ENCODE measurements around the gene OMP. TPM values are rescaled to one million over a fixed set of nuclear protein-coding genes. Genes with fewer than 3 reads are reported as not detected.

Gene OMP
- total RNA-seq, 1 experiment from 2014 or later = not detected

DNA sequence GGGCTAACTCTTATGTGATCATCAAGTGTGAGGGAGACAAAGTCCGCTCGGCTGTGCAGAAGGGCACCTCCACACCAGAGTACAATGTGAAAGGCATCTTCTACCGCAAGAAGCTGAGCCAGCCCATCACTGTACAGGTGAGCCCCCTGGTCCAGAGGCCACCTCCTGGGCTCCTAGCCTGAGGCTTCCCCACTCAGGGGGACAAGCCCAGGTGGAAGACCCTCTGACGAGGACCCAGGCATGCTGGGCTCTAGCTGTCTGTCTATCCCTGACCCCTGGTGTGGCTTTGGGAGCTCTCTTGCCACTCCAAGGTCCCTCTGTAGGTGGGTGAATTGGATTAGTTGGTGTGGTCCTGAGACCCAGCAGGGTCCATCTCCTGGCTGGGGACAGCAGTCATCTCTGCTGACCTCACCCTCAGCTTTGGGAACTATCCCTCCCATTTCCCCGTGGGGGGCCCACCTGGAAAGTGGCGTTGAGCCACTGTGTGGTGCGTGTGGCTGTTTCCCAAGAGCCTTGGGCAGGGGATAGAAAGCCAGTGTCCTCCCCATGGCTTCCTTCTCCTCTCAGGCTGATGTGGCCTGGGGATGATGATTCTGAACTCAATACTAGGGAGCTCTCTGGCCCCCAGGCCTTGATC, 20.1 kb downstream of the OMP start:
- no peak for DNase-seq (ENCODE audit: low spot score)

- no peak for DNase-seq (ENCODE audit: low spot score)
These were observed 21.0 kb downstream of the OMP start for GRCh38 chr11:77123591-77123990.

DNA sequence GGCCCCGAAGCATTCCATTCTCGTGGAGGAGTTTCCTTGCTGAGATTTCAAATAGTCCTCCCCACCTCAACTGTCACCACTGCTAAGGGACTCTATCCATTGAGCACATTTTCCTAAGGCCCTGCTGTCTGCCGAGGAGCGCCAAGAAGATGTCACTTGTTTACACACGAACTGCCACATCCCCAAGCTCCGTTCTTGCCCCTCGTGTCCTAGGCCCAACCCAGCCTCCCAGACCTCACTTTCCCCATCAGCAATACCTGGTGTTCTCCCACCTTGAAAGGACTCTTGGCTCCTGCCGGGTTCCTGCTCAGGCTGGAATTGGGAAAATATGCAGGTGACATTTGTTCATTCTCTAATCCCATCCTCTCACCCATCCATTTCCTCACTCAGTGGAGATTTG, 21.4 kb downstream of the OMP start:
- no peak for DNase-seq (ENCODE audit: low spot score)

DNA sequence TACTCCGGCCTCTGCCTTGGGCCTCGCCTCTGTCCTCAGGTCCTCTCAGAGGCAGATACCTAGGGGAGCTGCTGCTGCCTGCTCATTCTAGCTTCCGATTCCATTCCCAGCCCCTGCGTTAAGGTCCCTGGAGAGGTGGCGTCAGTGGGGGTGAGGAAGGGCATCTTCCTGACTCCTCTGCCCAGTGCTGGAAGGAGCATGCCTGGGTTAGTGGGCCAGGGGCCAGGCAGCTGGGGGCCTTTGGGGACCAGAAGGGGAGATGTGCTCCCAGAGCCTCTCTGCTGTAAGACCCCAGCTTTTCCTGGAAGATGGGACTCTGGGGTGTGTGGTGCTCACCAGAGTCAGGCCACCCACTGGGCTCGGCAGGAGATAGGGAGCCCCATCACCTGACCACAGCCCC, 21.8 kb downstream of the OMP start:
- DNase-seq (ENCODE audit: low spot score) = no peak

- DNase-seq (ENCODE audit: low spot score) = no peak
These were observed 22.6 kb downstream of the OMP start for GRCh38 chr11:77125191-77125590.

DNA sequence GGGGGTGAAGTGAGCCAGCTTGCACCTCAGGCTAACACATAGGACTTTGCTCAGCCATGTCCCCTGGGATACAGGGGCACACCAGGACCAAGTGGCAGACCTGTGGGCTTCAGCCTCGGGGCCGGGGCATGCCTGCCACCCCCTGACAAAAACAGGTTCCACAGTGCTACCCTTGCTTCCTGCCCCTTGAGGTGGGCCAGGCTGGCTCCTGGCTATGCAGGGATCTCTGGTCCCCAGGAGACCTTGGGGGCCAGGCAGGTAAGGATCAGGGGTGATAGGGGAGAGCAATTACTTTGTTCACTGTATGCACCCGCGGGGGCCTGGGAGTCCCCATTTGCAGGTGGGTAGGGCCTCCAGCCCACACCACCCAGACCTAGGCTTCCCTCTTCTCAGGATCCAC, 23.1 kb downstream of the OMP start:
- DNase-seq (ENCODE audit: low spot score) = no peak

DNA sequence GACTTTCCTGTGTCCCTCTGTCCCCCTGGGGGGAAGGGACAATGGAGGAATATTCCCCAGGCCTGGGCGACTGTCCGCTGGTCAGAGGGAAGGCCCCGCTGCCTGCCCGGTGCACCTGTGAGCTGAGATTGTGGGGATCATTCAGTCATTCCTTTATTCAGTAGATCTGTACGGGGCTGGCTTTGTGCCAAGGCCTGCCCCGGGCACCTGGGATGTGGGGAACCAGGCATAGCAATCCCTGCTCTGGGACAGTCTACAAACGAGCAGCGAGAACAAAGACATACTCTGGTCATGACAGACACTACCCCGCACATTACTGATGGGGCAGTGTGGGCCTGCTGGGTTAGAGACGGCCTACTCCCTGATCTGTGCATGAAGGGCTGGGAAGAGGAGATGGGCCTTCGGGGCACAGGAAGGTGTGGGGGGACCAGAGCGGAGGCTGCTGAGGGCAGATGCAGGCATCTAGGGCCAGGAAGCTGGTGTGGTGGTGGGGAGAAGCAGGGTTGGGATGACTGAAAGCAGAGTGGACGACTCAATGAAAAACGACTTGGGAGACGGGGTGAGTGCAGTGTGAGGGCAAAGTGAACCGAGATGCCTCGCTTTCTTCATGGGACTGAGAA, 23.6 kb downstream of the OMP start:
- DNase-seq (ENCODE audit: low spot score) = no peak

- DNase-seq (ENCODE audit: low spot score) = no peak
These were observed 24.2 kb downstream of the OMP start for GRCh38 chr11:77126861-77127234.

- no peak for DNase-seq (ENCODE audit: low spot score)
These were observed 24.7 kb downstream of the OMP start for GRCh38 chr11:77127235-77127911.

GRCh38 chr11:77127920-77128691, 25.5 kb downstream of the OMP start, which contains the start of gene MYO7A:
Gene MYO7A, plus strand, starts transcription at chr11:77128246. Its CDS starts 2,389 bp downstream, at chr11:77130635.
- DNase-seq (ENCODE audit: low spot score) = no peak

DNA sequence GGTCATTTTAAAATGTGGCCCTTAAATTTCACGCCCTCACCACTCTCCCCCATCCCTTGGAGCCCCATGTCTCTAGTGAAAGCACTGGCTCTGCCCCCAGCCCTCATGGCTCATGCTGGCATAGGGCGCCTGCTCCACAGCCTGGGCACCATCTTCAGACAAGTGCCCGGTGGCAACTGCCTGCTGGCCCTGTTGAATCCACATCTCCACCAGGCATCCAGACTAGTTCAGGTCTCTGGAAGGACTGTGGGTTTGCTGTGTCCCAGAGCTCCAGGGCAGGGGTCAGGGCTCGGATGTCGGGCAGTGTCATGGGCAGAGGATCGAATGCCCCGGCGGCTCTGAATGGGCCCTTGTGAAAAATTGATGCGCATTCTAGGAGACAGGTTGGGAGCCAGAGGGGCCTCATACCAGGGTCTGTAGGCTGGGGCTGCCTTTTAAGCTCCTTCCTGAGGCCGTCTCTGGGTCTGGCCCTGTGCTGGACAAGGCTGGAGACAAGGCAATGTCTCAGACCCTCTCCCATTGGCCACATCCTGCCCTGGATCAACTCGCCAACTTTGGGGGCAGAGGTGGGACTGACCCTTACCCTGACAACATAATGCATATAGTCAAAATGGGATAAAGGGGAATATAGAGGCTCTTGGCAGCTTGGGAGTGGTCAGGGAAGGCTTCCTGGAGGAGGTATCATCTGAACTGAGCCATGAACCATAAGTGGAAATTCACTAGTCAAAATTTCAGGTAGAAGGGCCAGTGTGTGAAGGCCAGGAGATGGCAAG, 26.6 kb downstream of the OMP start:
- DNase-seq (ENCODE audit: low spot score) = no peak

DNA sequence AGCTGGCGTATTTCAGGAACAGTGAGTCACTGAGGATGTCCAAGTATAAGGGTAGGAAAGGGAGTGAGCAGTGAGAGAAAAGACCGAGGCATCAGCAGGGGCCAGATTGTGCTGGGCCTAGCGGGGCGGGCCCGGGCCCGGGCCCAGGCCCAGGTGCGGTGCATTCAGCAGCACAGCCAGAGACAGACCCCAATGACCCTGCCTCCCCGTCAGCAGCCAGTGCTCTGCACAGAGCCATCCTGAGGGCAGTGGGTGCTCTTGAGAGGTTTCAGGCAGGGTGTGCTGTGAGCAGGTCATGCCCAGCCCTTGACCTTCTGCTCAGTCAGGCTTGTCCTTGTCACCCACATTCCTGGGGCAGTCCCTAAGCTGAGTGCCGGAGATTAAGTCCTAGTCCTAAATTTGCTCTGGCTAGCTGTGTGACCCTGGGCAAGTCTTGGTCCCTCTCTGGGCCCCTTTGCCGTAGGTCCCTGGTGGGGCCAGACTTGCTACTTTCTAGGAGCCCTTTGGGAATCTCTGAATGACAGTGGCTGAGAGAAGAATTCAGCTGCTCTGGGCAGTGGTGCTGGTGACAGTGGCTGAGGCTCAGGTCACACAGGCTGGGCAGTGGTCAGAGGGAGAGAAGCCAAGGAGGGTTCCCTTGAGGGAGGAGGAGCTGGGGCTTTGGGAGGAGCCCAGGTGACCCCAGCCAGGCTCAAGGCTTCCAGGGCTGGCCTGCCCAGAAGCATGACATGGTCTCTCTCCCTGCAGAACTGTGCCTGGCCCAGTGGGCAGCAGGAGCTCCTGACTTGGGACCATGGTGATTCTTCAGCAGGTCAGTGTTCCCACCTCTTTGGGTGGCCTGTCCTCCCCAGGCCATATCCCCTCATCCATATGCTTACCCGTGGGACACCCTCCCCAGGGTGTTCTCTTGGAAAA, 27.5 kb downstream of the OMP start:
- DNase-seq (ENCODE audit: low spot score) = no peak

GRCh38 chr11:77130763-77131513, 28.3 kb downstream of the OMP start:
- no peak for DNase-seq (ENCODE audit: low spot score)

GRCh38 chr11:77131560-77131959, 28.9 kb downstream of the OMP start:
- DNase-seq (ENCODE audit: low spot score) = no peak

GRCh38 chr11:77135069-77135468, 32.4 kb downstream of the OMP start:
- DNase-seq (ENCODE audit: low spot score) = no peak

- no peak for DNase-seq (ENCODE audit: low spot score)
These were observed 33.4 kb downstream of the OMP start for GRCh38 chr11:77136074-77136473.

DNA sequence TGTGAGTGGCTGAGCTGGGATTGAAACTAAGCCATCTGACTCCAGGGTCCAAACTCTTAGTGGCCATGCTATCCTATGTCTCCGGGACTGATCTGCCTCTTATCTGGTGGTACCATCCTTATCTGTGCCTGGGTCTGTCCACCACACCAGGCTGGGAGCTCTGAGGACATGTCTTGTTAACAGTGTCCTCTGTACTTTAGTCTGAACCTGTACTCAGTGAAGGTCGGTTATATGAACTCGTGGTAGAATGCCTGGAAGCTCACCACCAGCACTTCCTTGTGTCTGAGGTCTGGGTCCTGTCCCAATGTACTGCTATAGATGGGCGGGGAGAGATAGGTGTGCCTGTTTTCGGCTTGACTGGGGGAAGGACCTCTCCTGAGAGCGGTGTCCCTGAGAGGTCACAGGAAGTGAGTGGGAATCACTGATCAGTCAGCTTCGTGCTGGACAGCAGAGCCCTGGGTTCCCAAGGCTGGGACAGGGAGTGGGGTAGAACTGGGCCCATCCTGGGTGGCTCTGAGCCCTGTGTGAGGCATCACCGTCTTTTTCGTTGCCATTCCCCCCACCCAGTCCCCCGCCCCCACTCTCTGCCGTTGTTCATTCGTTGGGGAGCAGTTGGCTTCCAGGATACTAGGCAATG, 34.3 kb downstream of the OMP start:
- no peak for DNase-seq (ENCODE audit: low spot score)

DNA sequence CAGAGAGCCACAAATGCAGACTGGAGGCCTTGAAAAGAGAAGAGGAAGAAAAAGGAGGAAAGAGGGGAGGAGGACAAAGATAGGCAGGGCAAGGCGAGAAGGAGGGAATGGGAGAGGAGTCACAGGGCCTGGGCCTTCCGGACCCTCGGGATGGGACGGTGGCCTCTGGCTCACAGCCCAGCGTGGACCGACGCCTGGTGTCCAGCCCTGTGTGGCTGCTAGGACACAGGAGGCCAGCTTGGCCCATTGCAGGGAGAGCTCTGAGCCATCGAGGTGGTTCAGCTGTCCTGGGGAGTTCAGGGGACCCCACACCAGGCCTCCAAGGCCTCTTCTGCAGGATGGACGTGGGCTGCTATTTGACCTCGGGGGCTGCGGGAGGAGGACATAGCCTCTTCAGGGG, 34.8 kb downstream of the OMP start:
- no peak for DNase-seq (ENCODE audit: low spot score)

- no peak for DNase-seq (ENCODE audit: low spot score)
These were observed 35.5 kb downstream of the OMP start for GRCh38 chr11:77138106-77138649.
